Measurements from ENCODE around the gene GPR107. TPM values are rescaled to one million over a fixed set of nuclear protein-coding genes. Genes with fewer than 3 reads are reported as not detected.
"Not testable (repeated sequence)": the region's sequence is repeated elsewhere in the genome, so short reads cannot be mapped to it uniquely, and the experiment has no call there.

The GPR107 gene
- total RNA-seq, 1 donor from 2014 or later: 29.4 TPM

- Histone ChIP-seq H3K4me3 (ENCODE audit: low read depth, low read length) (no peak overlapping the region), H3K27me3 (ENCODE audit: control insufficient read depth, insufficient read depth, low read length) (no peaks in the 10 kb centered on the region), H3K36me3 (ENCODE audit: control insufficient read depth, insufficient read depth, low read length) (no peaks in the 10 kb centered on the region)
- DNase-seq (ENCODE audit: low read depth): no peak
- no peak for TF ChIP-seq CTCF (IDR thresholded peaks at IDR 0.05; ENCODE audit: insufficient read depth, low read length, poor library complexity, severe bottlenecking)
Observed at GRCh38 chr9:130013326-130013725, 40.4 kb upstream of the GPR107 start.

DNA sequence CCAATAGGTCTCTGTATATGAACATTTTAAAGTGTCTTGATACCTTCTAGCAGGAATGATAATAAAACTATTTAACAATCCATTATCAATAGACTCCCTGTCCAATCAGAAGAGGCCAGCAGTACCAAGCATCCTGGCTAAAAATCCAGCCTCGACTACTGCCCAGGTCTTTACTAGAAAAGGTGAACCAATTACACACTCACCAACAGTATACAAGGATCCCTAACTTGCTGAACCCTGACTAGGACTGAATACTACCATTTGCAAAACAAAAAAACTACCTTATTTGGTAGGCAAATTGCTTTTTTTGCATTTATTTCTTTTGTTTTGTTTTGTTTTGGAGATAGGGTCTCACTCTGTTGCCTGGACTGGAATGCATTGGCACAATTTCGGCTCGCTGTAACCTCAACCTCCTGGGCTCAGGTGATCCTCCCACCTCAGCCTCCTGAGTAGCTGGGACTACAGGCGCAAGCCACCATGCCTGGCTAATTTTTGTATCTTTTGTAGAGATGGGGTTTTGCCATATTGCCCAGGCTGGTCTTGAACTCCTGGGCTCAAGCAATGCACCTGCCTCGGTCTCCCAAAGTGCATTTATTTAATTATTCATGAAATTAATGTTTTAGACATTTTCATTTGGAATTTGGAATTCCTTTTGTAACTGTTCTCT, 38.2 kb upstream of the GPR107 start:
- H3K4me3 ChIP-seq (ENCODE audit: low read depth, low read length): no peak overlapping the region
- H3K36me3 ChIP-seq (ENCODE audit: control insufficient read depth, insufficient read depth, low read length): no peaks in the 10 kb centered on the region
- DNase-seq (ENCODE audit: low read depth): no peak
- TF ChIP-seq CTCF (IDR thresholded peaks at IDR 0.05; ENCODE audit: insufficient read depth, low read length, poor library complexity, severe bottlenecking): no peak
- H3K27me3 ChIP-seq (ENCODE audit: control insufficient read depth, insufficient read depth, low read length): no peaks in the 10 kb centered on the region

DNA sequence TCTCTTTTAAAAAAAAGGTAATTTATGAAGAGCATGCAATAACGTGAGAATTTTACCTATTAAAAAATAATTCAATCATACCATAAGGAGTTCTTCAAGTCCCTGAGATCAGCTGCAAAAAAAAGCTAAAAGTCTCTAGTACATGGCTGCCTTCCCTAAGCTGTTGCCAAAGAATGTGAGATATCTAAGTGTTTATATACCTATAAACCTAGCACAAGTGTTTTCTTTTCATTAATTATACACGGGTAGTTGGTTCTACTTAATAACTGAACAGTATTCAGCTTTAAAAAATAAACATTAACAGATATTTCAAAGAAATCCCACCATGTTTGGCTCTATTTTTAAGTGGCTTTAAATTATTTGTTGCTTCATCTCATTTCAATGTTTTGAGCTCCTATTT, 36.6 kb upstream of the GPR107 start:
- no peaks in the 10 kb centered on the region for H3K36me3 ChIP-seq (ENCODE audit: control insufficient read depth, insufficient read depth, low read length)
- no peak for TF ChIP-seq CTCF (IDR thresholded peaks at IDR 0.05; ENCODE audit: insufficient read depth, low read length, poor library complexity, severe bottlenecking)
- no peak overlapping the region for H3K4me3 ChIP-seq (ENCODE audit: low read depth, low read length)
- DNase-seq (ENCODE audit: low read depth): no peak
- no peaks in the 10 kb centered on the region for H3K27me3 ChIP-seq (ENCODE audit: control insufficient read depth, insufficient read depth, low read length)

GRCh38 chr9:130017510-130017909, 36.2 kb upstream of the GPR107 start:
- not testable (repeated sequence) for H3K4me3 ChIP-seq (ENCODE audit: low read depth, low read length); H3K27me3 ChIP-seq (ENCODE audit: control insufficient read depth, insufficient read depth, low read length); DNase-seq (ENCODE audit: low read depth); H3K36me3 ChIP-seq (ENCODE audit: control insufficient read depth, insufficient read depth, low read length)

DNA sequence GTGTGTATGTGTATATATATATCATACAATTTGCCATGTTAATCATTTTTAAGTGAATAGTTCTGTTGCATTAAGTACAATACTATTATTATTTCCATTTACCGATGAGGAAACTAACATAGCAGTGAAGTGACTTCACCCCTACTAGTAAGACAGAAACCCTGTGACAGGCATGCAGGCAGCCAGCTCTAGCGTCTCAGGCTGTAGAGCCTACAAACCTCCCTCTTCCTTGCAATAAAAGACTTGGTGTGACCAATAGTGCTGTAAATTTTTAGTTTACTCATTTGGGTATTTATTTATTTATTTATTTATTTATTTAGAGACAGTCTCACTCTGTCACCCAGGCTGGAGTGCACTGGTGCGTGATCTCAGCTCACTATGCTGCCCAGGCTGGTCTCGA, 35.4 kb upstream of the GPR107 start:
- Histone ChIP-seq H3K4me3 (ENCODE audit: low read depth, low read length) (no peak overlapping the region), H3K27me3 (ENCODE audit: control insufficient read depth, insufficient read depth, low read length) (no peaks in the 10 kb centered on the region), H3K36me3 (ENCODE audit: control insufficient read depth, insufficient read depth, low read length) (no peaks in the 10 kb centered on the region)
- DNase-seq (ENCODE audit: low read depth): no peak
- TF ChIP-seq CTCF (IDR thresholded peaks at IDR 0.05; ENCODE audit: insufficient read depth, low read length, poor library complexity, severe bottlenecking): no peak

DNA sequence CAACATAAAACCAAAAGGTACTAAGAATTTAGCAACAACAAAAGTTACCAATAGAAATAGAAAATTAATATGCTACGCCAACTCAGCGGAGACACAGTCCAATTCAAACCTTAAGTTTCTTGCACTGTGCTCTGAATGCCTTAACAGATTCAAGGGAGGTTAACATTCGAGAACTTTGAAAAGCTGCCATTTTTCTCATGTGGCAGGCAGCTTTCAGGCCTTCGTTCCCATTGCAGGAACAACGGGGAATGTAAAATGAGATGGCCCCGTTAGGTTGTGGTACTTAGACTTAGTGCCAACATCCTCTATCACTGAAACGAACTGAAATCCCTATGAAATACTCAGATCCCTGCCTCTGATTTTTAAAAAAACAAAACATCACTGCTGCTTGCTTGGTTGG, 33.1 kb upstream of the GPR107 start:
- no peak for TF ChIP-seq CTCF (IDR thresholded peaks at IDR 0.05; ENCODE audit: insufficient read depth, low read length, poor library complexity, severe bottlenecking)
- no peak for DNase-seq (ENCODE audit: low read depth)
- no peaks in the 10 kb centered on the region for H3K27me3 ChIP-seq (ENCODE audit: control insufficient read depth, insufficient read depth, low read length)
- H3K4me3 ChIP-seq (ENCODE audit: low read depth, low read length): no peak overlapping the region
- H3K36me3 ChIP-seq (ENCODE audit: control insufficient read depth, insufficient read depth, low read length): no peaks in the 10 kb centered on the region

Measured in kidney epithelial cell (primary cell).